Choroid plexus epithelial cell (primary cell): ENCODE results near the gene BPIFB6.
A peak's percentile ranks its signal among the peaks of the same experiment; 100 is the strongest.

Experiments
- DNase-seq: peaks from one replicate; pipeline ENCODE4 v3.0.0-alpha.2; 2010; ENCODE audit warnings: low read depth
- H3K4me3 ChIP-seq: 2 replicates; pipeline ENCODE4 v1.5.1; 2011; ENCODE audit warnings: low read depth, mild to moderate bottlenecking, control low read depth, low read length, moderate library complexity
- TF ChIP-seq, protein P1 (sequence below): conservative IDR thresholded peaks from 2 replicates; pipeline ENCODE4 v1.5.1; 2011; ENCODE audit warnings: low read depth, mild to moderate bottlenecking, control low read depth, inconsistent platforms, low read length, moderate library complexity

The BPIFB6 gene

DNA sequence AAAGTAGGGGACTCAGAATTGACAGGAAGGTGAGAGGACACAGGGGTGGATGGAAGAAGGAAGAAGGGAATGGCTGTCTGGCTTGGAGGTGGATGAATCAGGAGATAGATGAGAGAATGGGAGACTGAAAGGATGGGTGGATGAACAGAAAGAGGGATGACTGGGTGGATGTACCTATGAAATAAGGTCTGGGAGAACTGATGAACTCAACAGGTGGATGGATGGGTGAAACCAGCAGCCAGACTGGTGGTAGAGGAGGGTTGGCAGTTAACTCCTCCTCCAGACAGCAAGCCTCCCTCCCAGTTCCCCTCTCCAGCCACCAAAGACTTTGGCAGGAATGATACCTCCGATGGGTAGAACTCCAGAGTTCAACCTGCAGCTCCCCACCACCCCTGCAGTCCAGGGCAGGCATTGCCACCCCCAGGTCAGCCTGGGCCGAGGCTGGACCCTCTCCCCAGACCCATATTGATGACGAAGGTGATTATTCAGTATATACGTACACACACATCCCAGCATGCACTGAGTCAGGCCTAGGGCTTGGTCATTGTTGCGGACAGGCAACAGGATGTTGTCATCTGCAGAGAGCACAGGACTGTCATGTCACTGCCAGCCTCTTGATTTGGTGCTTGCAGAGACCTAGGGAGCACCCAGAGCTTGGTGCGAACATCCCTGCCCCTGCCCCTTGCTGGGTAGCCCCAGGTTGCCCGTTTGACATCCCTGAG is 29.2 kb upstream of the BPIFB6 start:
- TF ChIP-seq, protein P1, sequence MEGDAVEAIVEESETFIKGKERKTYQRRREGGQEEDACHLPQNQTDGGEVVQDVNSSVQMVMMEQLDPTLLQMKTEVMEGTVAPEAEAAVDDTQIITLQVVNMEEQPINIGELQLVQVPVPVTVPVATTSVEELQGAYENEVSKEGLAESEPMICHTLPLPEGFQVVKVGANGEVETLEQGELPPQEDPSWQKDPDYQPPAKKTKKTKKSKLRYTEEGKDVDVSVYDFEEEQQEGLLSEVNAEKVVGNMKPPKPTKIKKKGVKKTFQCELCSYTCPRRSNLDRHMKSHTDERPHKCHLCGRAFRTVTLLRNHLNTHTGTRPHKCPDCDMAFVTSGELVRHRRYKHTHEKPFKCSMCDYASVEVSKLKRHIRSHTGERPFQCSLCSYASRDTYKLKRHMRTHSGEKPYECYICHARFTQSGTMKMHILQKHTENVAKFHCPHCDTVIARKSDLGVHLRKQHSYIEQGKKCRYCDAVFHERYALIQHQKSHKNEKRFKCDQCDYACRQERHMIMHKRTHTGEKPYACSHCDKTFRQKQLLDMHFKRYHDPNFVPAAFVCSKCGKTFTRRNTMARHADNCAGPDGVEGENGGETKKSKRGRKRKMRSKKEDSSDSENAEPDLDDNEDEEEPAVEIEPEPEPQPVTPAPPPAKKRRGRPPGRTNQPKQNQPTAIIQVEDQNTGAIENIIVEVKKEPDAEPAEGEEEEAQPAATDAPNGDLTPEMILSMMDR = no peak
- H3K4me3 ChIP-seq = no peak overlapping the region
- DNase-seq = no peak

DNA sequence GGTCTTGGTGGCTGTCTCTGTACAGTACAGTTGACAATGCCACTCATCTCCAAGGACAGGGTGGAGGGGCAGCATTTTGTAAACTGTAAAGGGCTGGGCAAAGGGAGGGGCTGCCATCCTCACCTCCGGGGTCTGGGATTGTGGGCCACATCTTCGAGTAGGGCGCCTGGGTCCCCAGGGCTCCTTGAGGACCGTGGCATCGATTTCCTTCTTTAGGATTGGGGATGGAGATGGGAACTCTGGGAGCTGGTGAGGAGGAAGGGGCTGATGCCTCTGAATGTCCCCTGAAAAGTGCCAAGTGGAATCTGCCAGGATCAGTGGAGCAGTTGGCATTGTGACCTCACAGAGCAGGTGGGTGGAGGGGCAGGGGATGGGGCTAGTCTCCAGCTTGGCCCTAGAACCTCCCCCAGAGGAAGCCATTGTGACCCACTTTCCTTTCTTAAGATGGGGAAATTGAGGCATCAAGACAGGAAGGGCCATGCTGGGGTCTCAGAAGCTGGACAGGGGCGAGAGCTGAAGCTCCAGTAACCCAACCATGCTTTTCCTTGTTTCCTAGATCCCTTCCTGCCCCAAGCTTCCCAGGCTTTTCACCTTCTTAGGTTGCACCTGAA is 27.2 kb upstream of the BPIFB6 start, which contains the start of gene SUN5:
Gene SUN5, minus strand, starts transcription at position 293 of the 611 bp plus-strand sequence. Its CDS starts 93 bp downstream, at position 200.
- no peak within 1 kb of the TSS for H3K4me3 ChIP-seq
- TF ChIP-seq, protein P1 = no peak
- DNase-seq = no peak

DNA sequence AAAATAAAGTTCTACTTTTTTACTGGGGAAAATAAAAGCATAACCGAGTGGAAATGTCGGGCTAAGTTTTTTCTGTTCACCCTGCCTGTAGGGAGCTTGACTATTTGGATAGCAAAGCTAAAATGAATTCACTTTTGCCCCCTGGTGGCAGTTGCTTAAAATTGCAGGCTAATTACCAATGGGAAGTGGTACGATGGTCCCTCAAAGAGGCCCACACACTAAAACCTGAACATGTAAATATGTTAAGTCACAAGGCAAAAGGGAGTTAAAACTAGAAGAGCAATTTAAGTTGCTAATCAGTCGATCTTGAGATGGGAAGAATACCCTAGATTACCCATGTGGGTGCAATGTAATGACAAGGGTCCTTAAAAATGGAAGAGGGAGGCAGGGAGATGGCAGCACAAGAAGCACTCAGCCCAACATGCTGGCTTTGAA is 26.3 kb upstream of the BPIFB6 start:
- TF ChIP-seq, protein P1 = peak; percentile 50
- no peak overlapping the region for H3K4me3 ChIP-seq
- DNase-seq = peak; percentile 18

DNA sequence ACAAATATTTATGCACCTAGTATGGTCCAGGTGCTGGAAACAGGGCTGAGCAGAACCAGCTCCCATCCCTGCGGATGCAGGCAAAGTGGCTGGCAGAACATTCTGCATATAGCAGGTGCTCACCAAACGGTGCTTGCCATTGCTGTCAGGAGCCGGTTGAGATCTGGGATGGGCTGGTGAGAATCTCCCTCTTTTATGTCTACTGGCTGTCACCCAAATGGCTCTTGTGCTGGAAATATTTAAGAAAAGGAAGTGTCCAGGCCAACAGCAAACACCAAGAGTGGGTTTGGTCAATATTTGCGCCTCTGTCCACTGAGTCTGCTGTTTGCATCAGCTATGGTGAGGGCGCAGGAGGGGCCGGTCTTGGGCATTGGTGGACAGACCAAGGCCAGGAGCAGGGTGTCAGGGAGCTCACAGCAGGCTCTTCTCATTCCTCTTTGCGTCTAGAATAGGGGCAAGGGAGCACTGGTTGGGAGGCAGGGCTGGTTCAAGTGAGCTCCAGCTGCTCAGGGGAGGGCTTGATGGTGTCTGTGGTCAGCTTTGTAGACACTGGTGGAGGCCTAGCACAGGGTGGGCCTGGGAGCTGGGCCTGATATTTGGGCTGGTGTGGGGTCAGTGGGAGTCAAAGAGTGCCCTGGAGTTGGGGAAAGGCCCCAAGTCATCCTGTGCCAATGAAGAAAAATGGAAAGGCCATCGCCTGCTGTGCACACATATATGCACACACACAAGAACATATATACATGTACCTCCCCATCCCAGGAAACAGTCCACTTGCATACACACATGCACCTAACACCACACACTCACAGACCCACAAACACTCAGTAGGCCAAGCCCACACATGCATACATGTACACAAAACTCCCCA is 25.3 kb upstream of the BPIFB6 start:
- TF ChIP-seq, protein P1 = no peak
- H3K4me3 ChIP-seq = no peak overlapping the region
- DNase-seq = no peak

DNA sequence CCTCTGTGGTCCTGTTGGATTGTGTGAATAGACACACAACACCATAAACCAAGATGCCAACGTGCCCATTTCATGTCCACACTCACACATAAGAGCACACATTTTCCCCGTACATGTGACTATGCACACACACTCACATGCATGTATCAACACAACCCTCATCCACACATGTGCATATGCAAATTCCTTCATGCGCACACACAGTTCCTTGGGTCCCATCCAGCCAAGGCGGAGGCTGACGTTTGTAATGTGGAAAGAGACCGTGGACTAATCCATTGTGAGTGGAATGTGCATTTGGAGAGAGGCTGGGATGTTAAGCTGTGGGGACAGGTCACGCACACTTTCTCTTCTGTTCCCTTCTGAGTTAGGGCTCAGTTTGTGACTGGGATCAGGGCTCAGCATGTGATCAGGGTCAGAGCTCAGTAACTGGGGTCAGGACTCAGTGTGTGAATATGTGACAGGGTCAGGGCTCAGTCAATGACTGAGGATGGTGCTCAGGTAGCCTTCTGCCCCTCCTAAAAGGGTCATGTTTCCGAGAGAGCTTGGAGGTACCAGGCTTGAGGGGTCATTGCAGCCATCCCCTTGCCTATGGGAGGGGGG is 24.6 kb upstream of the BPIFB6 start:
- no peak overlapping the region for H3K4me3 ChIP-seq
- no peak for DNase-seq
- TF ChIP-seq, protein P1 = no peak

DNA sequence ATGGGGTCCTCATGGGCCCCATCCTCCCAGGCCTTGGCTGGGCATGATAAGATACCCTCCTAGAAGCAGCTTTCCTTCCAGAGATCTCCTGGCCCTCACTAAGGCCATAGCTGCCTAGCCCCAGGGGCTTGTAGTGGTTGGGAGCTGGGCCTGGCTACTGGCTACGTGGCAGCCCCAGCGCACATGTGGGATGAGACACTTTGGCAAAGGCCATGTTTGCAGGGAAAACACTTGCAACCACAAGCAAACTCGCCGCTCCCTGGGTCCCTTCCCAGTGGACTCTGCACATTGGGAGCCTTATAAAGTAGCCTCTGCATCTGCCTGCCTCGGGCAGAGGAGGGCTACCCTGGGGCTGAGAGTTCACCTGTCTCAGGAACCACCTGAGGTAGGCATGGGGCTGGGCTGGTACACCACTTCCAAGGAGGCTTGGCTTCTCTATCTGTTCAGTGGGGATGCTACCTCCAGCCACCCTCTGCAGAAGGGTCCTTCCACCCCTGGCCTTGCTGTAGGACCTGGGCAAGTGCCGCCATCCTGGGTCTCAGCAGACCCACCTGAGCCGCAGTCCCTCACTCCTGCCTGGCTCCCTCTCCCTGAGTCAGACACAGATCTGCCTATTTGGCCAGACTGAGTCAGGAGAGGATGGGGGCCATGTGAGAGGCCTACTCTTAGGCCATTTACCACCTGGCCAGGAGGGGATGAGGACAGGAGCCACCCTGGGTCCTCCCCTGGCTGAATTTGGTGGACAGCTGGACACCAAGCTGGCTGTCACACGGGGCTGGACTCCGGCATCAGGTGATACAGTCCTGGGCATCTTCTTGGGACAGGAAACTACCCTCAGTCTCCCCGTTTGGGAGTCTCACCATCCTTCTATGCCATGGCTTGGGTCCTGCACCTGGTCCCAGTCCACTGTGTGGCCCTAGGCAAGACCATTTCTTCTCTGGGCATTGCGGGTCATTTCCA is 23.8 kb upstream of the BPIFB6 start, which contains the start of gene BPIFB2:
Gene BPIFB2, plus strand, starts transcription at position 329 of the 960 bp plus-strand sequence. CDS start 871 bp downstream, outside the sequence.
- no peak for DNase-seq

More for the DNA sequence above, 23.8 kb upstream of the BPIFB6 start, which contains the start of gene BPIFB2:
- H3K4me3 ChIP-seq = no peak within 1 kb of the TSS
- TF ChIP-seq, protein P1 = no peak
